ENCODE results near the gene ARHGEF7. TPM values are rescaled to one million over a fixed set of nuclear protein-coding genes. Genes with fewer than 3 reads are reported as not detected.

Gene ARHGEF7
- polyA plus RNA-seq, 1 donor (not counting 4 experiments of a cell fraction or from before 2014, with no cell fraction given), result 25.2 TPM

DNA sequence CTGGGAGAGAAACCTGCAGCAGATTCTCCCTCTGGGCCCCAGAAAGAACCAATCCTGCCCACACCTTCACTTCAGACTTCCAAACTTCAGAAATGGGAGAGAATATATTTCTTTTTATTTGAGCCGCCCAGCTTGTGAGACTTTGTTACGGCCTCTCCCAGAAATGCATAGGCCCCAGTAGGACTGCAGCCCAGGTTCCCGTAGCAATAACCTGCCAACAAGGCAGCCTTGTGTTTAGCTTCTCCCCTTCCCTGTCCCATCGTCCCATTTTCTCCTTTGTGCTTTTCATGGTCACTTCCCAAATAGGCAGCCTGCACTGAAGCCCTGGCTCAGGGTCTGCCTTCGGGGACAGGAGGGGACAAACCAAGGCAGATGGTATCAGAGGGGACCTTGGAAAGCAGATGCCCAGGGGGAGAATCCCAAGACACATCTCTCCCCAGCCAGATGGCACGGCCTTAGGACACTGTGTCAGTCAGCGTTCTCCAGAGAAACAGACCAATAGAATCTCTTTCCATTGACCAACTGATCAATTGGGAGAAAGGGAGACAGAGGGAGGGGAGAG lies 3.7 kb upstream of the ARHGEF7 start:
- Histone ChIP-seq H3K9me3 (ENCODE audit: control insufficient read depth, low read depth, low read length) (no peaks in the 10 kb centered on the region), H3K4me3 (ENCODE audit: control insufficient read depth in 2 of 3, extremely low read depth in 1 of 3, insufficient read depth in 2 of 3, low read depth in 1 of 3, low read length in 3 of 3) (no peak overlapping the region), H3K9ac (ENCODE audit: control insufficient read depth, extremely low read depth, insufficient read depth, low read length) (no peak overlapping the region), H3K36me3 (ENCODE audit: control insufficient read depth in 2 of 2, extremely low read depth in 1 of 2, insufficient read depth in 2 of 2, low read length in 2 of 2) (no peaks in the 10 kb centered on the region), H3K4me1 (ENCODE audit: control insufficient read depth, extremely low read depth, insufficient read depth, low read length) (no peaks in the 10 kb centered on the region), H4K20me1 (ENCODE audit: control insufficient read depth, extremely low read depth, insufficient read depth, low read length) (no peaks in the 10 kb centered on the region), H3K4me2 (ENCODE audit: control insufficient read depth, extremely low read depth, insufficient read depth, low read depth, low read length) (no peak overlapping the region), H3K9me1 (ENCODE audit: control insufficient read depth, extremely low read depth, insufficient read depth, low read length) (no peaks in the 10 kb centered on the region), H2AFZ (ENCODE audit: control insufficient read depth, low read length) (no peak overlapping the region), H3K27me3 (ENCODE audit: control insufficient read depth, extremely low read depth, insufficient read depth, low read length) (peaks cover 47% of the 10 kb centered on the region), H3K27ac (ENCODE audit: control insufficient read depth, insufficient read depth, low read length) (no peak overlapping the region), H3K79me2 (ENCODE audit: control insufficient read depth, insufficient read depth, low read length) (no peaks in the 10 kb centered on the region)
- TF ChIP-seq, protein P1, sequence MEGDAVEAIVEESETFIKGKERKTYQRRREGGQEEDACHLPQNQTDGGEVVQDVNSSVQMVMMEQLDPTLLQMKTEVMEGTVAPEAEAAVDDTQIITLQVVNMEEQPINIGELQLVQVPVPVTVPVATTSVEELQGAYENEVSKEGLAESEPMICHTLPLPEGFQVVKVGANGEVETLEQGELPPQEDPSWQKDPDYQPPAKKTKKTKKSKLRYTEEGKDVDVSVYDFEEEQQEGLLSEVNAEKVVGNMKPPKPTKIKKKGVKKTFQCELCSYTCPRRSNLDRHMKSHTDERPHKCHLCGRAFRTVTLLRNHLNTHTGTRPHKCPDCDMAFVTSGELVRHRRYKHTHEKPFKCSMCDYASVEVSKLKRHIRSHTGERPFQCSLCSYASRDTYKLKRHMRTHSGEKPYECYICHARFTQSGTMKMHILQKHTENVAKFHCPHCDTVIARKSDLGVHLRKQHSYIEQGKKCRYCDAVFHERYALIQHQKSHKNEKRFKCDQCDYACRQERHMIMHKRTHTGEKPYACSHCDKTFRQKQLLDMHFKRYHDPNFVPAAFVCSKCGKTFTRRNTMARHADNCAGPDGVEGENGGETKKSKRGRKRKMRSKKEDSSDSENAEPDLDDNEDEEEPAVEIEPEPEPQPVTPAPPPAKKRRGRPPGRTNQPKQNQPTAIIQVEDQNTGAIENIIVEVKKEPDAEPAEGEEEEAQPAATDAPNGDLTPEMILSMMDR (optimal IDR thresholded peaks at IDR 0.05 in 1 of 3, IDR thresholded peaks at IDR 0.05 in 1 of 3, conservative IDR thresholded peaks at IDR 0.05 in 1 of 3; ENCODE audit: extremely low read depth in 1 of 3, insufficient read depth in 2 of 3, low read length in 3 of 3), result no peak
- no peak for TF ChIP-seq EZH2 (IDR thresholded peaks at IDR 0.05; ENCODE audit: low read length)
- dilution Hi-C loops (cut with MboI; ENCODE audit: extremely low pct_ligation_motif_present, low sequenced_read_pairs), result no loop called here
- DNase-seq (ENCODE audit: low read depth, low spot score), result no peak
- no peak for FAIRE-seq

- dilution Hi-C loops (cut with MboI; ENCODE audit: extremely low pct_ligation_motif_present, low sequenced_read_pairs), result no loop called here
- no peak for FAIRE-seq
- Histone ChIP-seq H3K36me3 (ENCODE audit: control insufficient read depth in 2 of 2, extremely low read depth in 1 of 2, insufficient read depth in 2 of 2, low read length in 2 of 2) (no peaks in the 10 kb centered on the region), H3K9me3 (ENCODE audit: control insufficient read depth, low read depth, low read length) (no peaks in the 10 kb centered on the region), H3K4me2 (ENCODE audit: control insufficient read depth, extremely low read depth, insufficient read depth, low read depth, low read length) (no peak overlapping the region), H3K4me3 (ENCODE audit: control insufficient read depth in 2 of 3, extremely low read depth in 1 of 3, insufficient read depth in 2 of 3, low read depth in 1 of 3, low read length in 3 of 3) (no peak overlapping the region), H4K20me1 (ENCODE audit: control insufficient read depth, extremely low read depth, insufficient read depth, low read length) (no peaks in the 10 kb centered on the region), H3K4me1 (ENCODE audit: control insufficient read depth, extremely low read depth, insufficient read depth, low read length) (no peaks in the 10 kb centered on the region), H3K27ac (ENCODE audit: control insufficient read depth, insufficient read depth, low read length) (no peak overlapping the region), H3K9ac (ENCODE audit: control insufficient read depth, extremely low read depth, insufficient read depth, low read length) (no peak overlapping the region), H2AFZ (ENCODE audit: control insufficient read depth, low read length) (no peak overlapping the region), H3K27me3 (ENCODE audit: control insufficient read depth, extremely low read depth, insufficient read depth, low read length) (peaks cover 54% of the 10 kb centered on the region), H3K79me2 (ENCODE audit: control insufficient read depth, insufficient read depth, low read length) (no peaks in the 10 kb centered on the region), H3K9me1 (ENCODE audit: control insufficient read depth, extremely low read depth, insufficient read depth, low read length) (no peaks in the 10 kb centered on the region)
- no peak for DNase-seq (ENCODE audit: low read depth, low spot score)
- TF ChIP-seq, protein P1 (optimal IDR thresholded peaks at IDR 0.05 in 1 of 3, IDR thresholded peaks at IDR 0.05 in 1 of 3, conservative IDR thresholded peaks at IDR 0.05 in 1 of 3; ENCODE audit: extremely low read depth in 1 of 3, insufficient read depth in 2 of 3, low read length in 3 of 3), result no peak
- no peak for TF ChIP-seq EZH2 (IDR thresholded peaks at IDR 0.05; ENCODE audit: low read length)
Observed at GRCh38 chr13:111112196-111112595, 2.9 kb upstream of the ARHGEF7 start.
